ENCODE data around the gene THSD4.

THSD4 gene

DNA sequence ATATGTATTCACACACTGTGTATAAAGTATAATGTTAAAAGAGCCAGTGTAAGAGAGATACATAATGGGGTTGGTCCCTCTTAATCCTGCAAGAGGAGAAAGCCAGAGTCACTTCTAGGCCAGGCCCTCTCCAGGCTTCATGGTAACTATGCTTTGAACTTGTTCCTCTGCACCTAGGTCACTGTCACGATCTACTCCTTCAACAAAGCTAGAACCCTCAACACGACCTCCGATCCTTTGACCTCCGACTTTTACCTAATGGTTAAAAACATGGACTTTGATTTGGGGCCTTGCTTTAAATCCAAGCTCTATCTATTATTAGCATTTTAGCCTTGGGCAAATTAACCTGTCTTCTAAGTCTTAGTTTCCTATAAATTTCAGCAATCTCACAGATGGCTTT is 541.2 kb downstream of the THSD4 start:
- Histone ChIP-seq H3K27me3 (ENCODE audit: insufficient read depth, low read depth, severe bottlenecking) (no peaks in the 10 kb centered on the region), H3K36me3 (no peaks in the 10 kb centered on the region), H3K27ac (no peak overlapping the region), H3K4me3 (ENCODE audit: low read depth, low read length) (no peak overlapping the region), H3K9me3 (ENCODE audit: severe bottlenecking) (no peaks in the 10 kb centered on the region)
- TF ChIP-seq CTCF (IDR thresholded peaks at IDR 0.05; ENCODE audit: low read depth, low read length): no peak
- no peak for DNase-seq

GRCh38 chr15:71657141-71657540 is 541.9 kb downstream of the THSD4 start:
- H3K36me3 ChIP-seq: no peaks in the 10 kb centered on the region

GRCh38 chr15:71658036-71658435 is 542.8 kb downstream of the THSD4 start:
- no peak for DNase-seq
- H3K27ac ChIP-seq: no peak overlapping the region
- H3K9me3 ChIP-seq (ENCODE audit: severe bottlenecking): no peaks in the 10 kb centered on the region
- no peak for TF ChIP-seq CTCF (IDR thresholded peaks at IDR 0.05; ENCODE audit: low read depth, low read length)
- no peak overlapping the region for H3K4me3 ChIP-seq (ENCODE audit: low read depth, low read length)
- H3K27me3 ChIP-seq (ENCODE audit: insufficient read depth, low read depth, severe bottlenecking): no peaks in the 10 kb centered on the region
- H3K36me3 ChIP-seq: no peaks in the 10 kb centered on the region

More at GRCh38 chr15:71657141-71657540, 541.9 kb downstream of the THSD4 start:
- H3K9me3 ChIP-seq (ENCODE audit: severe bottlenecking): no peaks in the 10 kb centered on the region
- H3K4me3 ChIP-seq (ENCODE audit: low read depth, low read length): no peak overlapping the region
- TF ChIP-seq CTCF (IDR thresholded peaks at IDR 0.05; ENCODE audit: low read depth, low read length): no peak
- H3K27ac ChIP-seq: no peak overlapping the region
- no peaks in the 10 kb centered on the region for H3K27me3 ChIP-seq (ENCODE audit: insufficient read depth, low read depth, severe bottlenecking)
- DNase-seq: no peak

- no peak for TF ChIP-seq CTCF (IDR thresholded peaks at IDR 0.05; ENCODE audit: low read depth, low read length)
- no peaks in the 10 kb centered on the region for H3K36me3 ChIP-seq
- no peak for DNase-seq
Observed at GRCh38 chr15:71658827-71659729, 543.8 kb downstream of the THSD4 start.

GRCh38 chr15:71659730-71660067 is 544.4 kb downstream of the THSD4 start:
- no peak overlapping the region for H3K27ac ChIP-seq
- H3K9me3 ChIP-seq (ENCODE audit: severe bottlenecking): no peaks in the 10 kb centered on the region
- TF ChIP-seq CTCF (IDR thresholded peaks at IDR 0.05; ENCODE audit: low read depth, low read length): no peak
- H3K36me3 ChIP-seq: no peaks in the 10 kb centered on the region
- H3K27me3 ChIP-seq (ENCODE audit: insufficient read depth, low read depth, severe bottlenecking): no peaks in the 10 kb centered on the region
- H3K4me3 ChIP-seq (ENCODE audit: low read depth, low read length): no peak overlapping the region
- DNase-seq: no peak

More at GRCh38 chr15:71658827-71659729, 543.8 kb downstream of the THSD4 start:
- no peak overlapping the region for H3K4me3 ChIP-seq (ENCODE audit: low read depth, low read length)
- no peaks in the 10 kb centered on the region for H3K9me3 ChIP-seq (ENCODE audit: severe bottlenecking)
- no peak overlapping the region for H3K27ac ChIP-seq
- no peaks in the 10 kb centered on the region for H3K27me3 ChIP-seq (ENCODE audit: insufficient read depth, low read depth, severe bottlenecking)
